Cardiac muscle cell (in vitro differentiated cells and primary cell): ENCODE data around the gene BBS9. TPM values are rescaled to one million over a fixed set of nuclear protein-coding genes. Genes with fewer than 3 reads are reported as not detected.
A peak's percentile ranks its signal among the peaks of the same experiment; 100 is the strongest.

ENCODE experiments used
- DNase-seq, 2 donors: peaks; one replicate each; pipeline versions ENCODE4 v3.0.0 to v3.0.0-alpha.2; 2010 to 2017; ENCODE audit warnings: low read depth in 1 of 2, low spot score in 1 of 2
- H3K27ac ChIP-seq: fragments of 200-600 bp; sonication (generic); 2 replicates; pipeline ENCODE4 v1.5.1; 2016
- H3K27me3 ChIP-seq: fragments of 200-600 bp; sonication (generic); 2 replicates; pipeline ENCODE4 v1.6.0; 2016; ENCODE audit warnings: control low read depth
- H3K36me3 ChIP-seq: fragments of 200-600 bp; sonication (generic); 2 replicates; pipeline ENCODE4 v1.5.1; 2016; ENCODE audit warnings: control low read depth
- H3K4me1 ChIP-seq: fragments of 200-600 bp; sonication (generic); 2 replicates; pipeline ENCODE4 v1.8.1; 2017; ENCODE audit warnings: low read depth, mild to moderate bottlenecking, mixed run types
- H3K4me3 ChIP-seq: fragments of 200-600 bp; sonication (generic); 2 replicates; pipeline ENCODE4 v1.5.1; 2016; ENCODE audit warnings: mild to moderate bottlenecking
- H3K9me3 ChIP-seq: fragments of 200-600 bp; sonication (generic); 2 replicates; pipeline ENCODE4 v1.5.1; 2017; ENCODE audit warnings: low read depth, mild to moderate bottlenecking, control low read depth
- CTCF ChIP-seq: IDR thresholded peaks from 2 replicates; pipeline ENCODE4 v1.5.1; 2012; ENCODE audit warnings: low read depth, mild to moderate bottlenecking, low read length
- polyA plus RNA-seq: library from polyadenylated mRNA; unstranded; fragments of >200 nt; fragmentation: Nextera tagmentation; extraction: Ambion mirVana; gene quantifications from 2 replicates; pipeline ENCODE4 v1.2.1, GENCODE V29; 2016
- total RNA-seq: library from RNA; depleted of rRNA; stranded (reverse); fragments of >200 nt; gene quantifications from 2 replicates; pipeline ENCODE4 v1.2.3, GENCODE V29; 2016

Gene BBS9
- total and polyA plus RNA-seq, 2 experiments from 2014 or later: 9.8 to 13.2 TPM

- Histone ChIP-seq H3K4me1 (no peaks in the 10 kb centered on the region), H3K4me3 (no peak overlapping the region), H3K27me3 (no peaks in the 10 kb centered on the region), H3K27ac (no peak overlapping the region), H3K36me3 (no peaks in the 10 kb centered on the region), H3K9me3 (no peaks in the 10 kb centered on the region)
- peak in 1 of 2 donors; percentile 91 for DNase-seq
- TF ChIP-seq CTCF: no peak
Measured at GRCh38 chr7:33444511-33444910, 315.1 kb downstream of the BBS9 start.

DNA sequence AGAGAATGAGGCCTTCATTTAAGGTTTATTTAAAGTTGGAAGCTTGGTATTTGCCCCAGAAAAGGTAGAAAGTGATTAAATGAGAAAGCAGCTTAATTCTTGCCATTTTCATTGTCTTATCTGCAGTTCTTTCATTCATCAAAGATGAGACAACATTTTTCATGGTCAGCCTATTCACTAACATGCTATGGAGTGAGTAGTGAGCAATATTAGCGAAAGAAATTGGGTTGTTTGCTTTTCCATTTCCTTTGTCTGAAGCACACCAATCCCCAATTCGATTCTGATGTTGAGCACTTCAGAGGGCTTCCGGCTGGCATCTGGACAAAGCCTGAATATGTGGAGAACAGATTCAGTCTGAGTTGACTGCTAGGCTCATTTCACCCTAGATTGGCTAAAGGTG lies 317.2 kb downstream of the BBS9 start:
- no peak for DNase-seq
- no peaks in the 10 kb centered on the region for H3K27me3 ChIP-seq
- no peak for TF ChIP-seq CTCF
- H3K27ac ChIP-seq: no peak overlapping the region
- no peak overlapping the region for H3K4me3 ChIP-seq
- no peaks in the 10 kb centered on the region for H3K9me3 ChIP-seq
- no peaks in the 10 kb centered on the region for H3K4me1 ChIP-seq
- no peaks in the 10 kb centered on the region for H3K36me3 ChIP-seq

DNA sequence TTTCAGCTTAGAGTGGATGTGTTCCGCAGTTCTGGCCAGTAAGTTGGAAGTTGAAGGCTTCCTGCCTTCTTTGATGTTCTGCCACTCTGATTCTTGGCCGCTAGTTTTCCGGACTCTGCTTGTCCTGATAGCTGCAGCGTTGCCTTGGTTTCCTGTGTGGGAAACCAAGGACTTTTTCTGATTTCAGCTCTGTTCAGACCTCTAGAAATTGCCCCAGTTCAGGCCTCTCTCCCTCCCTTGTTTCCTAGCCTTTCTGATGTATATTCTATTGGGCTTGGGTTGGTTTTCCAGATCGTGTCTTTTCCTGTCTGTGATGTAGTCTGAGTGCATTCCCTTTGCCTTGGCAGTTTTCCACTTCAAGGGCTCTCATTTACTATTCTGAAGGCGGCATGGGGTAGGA lies 318.7 kb downstream of the BBS9 start:
- peak in 1 of 2 donors; percentile 52 for DNase-seq
- no peaks in the 10 kb centered on the region for H3K27me3 ChIP-seq
- no peaks in the 10 kb centered on the region for H3K4me1 ChIP-seq
- H3K36me3 ChIP-seq: no peaks in the 10 kb centered on the region
- no peak overlapping the region for H3K4me3 ChIP-seq
- no peaks in the 10 kb centered on the region for H3K9me3 ChIP-seq
- TF ChIP-seq CTCF: no peak
- no peak overlapping the region for H3K27ac ChIP-seq

GRCh38 chr7:33449847-33450246 lies 320.5 kb downstream of the BBS9 start:
- no peak for DNase-seq
- no peak for TF ChIP-seq CTCF
- no peaks in the 10 kb centered on the region for H3K4me1 ChIP-seq
- no peaks in the 10 kb centered on the region for H3K9me3 ChIP-seq
- no peaks in the 10 kb centered on the region for H3K36me3 ChIP-seq
- no peak overlapping the region for H3K4me3 ChIP-seq
- no peak overlapping the region for H3K27ac ChIP-seq
- H3K27me3 ChIP-seq: no peaks in the 10 kb centered on the region

DNA sequence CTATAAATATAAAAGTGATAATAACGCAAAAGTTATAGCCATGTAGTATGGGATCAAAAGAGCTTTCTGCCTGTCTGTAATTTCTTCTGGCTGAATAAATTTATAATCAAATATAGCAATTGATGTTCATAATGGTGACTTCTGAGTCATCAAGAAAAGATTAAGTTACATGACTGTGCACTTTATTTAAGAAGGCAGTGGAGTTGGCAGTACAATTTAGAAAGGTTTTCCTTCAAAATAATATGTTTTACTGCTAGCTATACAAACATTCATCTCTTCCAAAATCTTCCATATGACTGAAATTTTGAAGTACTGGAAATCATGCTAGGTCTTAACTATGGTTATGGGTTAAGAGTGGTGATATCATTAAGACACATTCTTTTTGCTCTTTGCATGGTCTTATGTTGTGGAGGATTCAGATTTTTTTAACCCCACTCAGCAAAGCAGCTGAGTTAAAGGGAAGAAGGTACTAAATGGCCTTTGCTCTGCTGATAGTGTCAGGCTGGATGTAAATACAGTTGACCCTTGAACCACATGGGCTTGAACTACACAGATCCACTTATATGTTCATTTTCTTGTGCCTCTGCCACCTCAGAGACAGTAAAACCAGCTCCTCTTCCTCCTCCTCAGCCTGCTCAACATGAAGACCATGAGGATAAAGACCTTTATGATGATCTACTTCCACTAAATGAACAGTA lies 323.6 kb downstream of the BBS9 start:
- Histone ChIP-seq H3K27me3 (no peaks in the 10 kb centered on the region), H3K4me3 (no peak overlapping the region), H3K27ac (no peak overlapping the region), H3K4me1 (peaks cover 4% of the 10 kb centered on the region), H3K9me3 (no peaks in the 10 kb centered on the region), H3K36me3 (no peaks in the 10 kb centered on the region)
- DNase-seq: peak in 1 of 2 donors; percentile 8
- no peak for TF ChIP-seq CTCF
